ENCODE results near the gene C1orf105.
"Not testable (repeated sequence)": the region's sequence is repeated elsewhere in the genome, so short reads cannot be mapped to it uniquely, and the experiment has no call there.

C1orf105 gene

GRCh38 chr1:172494166-172494565 lies 73.7 kb downstream of the C1orf105 start:
- DNase-seq: no peak

- DNase-seq: not testable (repeated sequence)
Measured at GRCh38 chr1:172496127-172496526, 75.6 kb downstream of the C1orf105 start.

GRCh38 chr1:172496678-172497077 lies 76.2 kb downstream of the C1orf105 start:
- no peak for DNase-seq

GRCh38 chr1:172497230-172497629 lies 76.7 kb downstream of the C1orf105 start:
- peak; percentile 83 for DNase-seq

- no peak for DNase-seq
Measured at GRCh38 chr1:172498857-172499256, 78.4 kb downstream of the C1orf105 start.

- DNase-seq: no peak
Measured at GRCh38 chr1:172499636-172500141, 79.2 kb downstream of the C1orf105 start.

GRCh38 chr1:172500207-172500606 lies 79.7 kb downstream of the C1orf105 start:
- DNase-seq: peak; percentile 82

GRCh38 chr1:172507741-172508140 lies 87.3 kb downstream of the C1orf105 start:
- no peak for DNase-seq

GRCh38 chr1:172510479-172510878 lies 90.0 kb downstream of the C1orf105 start:
- no peak for DNase-seq

GRCh38 chr1:172512591-172512990 lies 92.1 kb downstream of the C1orf105 start:
- DNase-seq: no peak

- DNase-seq: no peak
Measured at GRCh38 chr1:172513479-172513878, 93.0 kb downstream of the C1orf105 start.

GRCh38 chr1:172514108-172514507 lies 93.6 kb downstream of the C1orf105 start:
- no peak for DNase-seq

- no peak for DNase-seq
Measured at GRCh38 chr1:172515436-172515835, 95.0 kb downstream of the C1orf105 start.

GRCh38 chr1:172515927-172516326 lies 95.4 kb downstream of the C1orf105 start:
- DNase-seq: no peak

- no peak for DNase-seq
Measured at GRCh38 chr1:172517081-172517480, 96.6 kb downstream of the C1orf105 start.

GRCh38 chr1:172517545-172517944 lies 97.1 kb downstream of the C1orf105 start:
- no peak for DNase-seq
